Measurements from ENCODE around the gene KMT2D.

KMT2D gene

GRCh38 chr12:49025463-49025862 is 35.1 kb downstream of the KMT2D start:
- Histone ChIP-seq H3K27ac (ENCODE audit: low read depth, low read length) (no peak overlapping the region), H3K4me3 (ENCODE audit: low read depth, low read length) (no peak overlapping the region), H3K36me3 (ENCODE audit: insufficient read depth, low read length) (peaks cover 21% of the 10 kb centered on the region), H3K27me3 (ENCODE audit: insufficient read depth, low read length) (no peaks in the 10 kb centered on the region), H2AFZ (ENCODE audit: low read length, unreplicated experiment) (no peak overlapping the region), H3K79me2 (ENCODE audit: control insufficient read depth, insufficient read depth, low read length, unreplicated experiment) (peaks cover 3% of the 10 kb centered on the region), H3K4me1 (ENCODE audit: control insufficient read depth, insufficient read depth, low read length, unreplicated experiment) (no peaks in the 10 kb centered on the region)

GRCh38 chr12:49024543-49024942 is 36.1 kb downstream of the KMT2D start:
- peaks cover 4% of the 10 kb centered on the region for H3K4me1 ChIP-seq (ENCODE audit: control insufficient read depth, insufficient read depth, low read length, unreplicated experiment)
- no peak overlapping the region for H3K27ac ChIP-seq (ENCODE audit: low read depth, low read length)
- peaks cover 3% of the 10 kb centered on the region for H3K79me2 ChIP-seq (ENCODE audit: control insufficient read depth, insufficient read depth, low read length, unreplicated experiment)
- H3K36me3 ChIP-seq (ENCODE audit: insufficient read depth, low read length), result peaks cover 21% of the 10 kb centered on the region; the same call in 1 of the 2 replicates
- no peak overlapping the region for H2AFZ ChIP-seq (ENCODE audit: low read length, unreplicated experiment)
- no peak overlapping the region for H3K4me3 ChIP-seq (ENCODE audit: low read depth, low read length)
- H3K27me3 ChIP-seq (ENCODE audit: insufficient read depth, low read length), result no peaks in the 10 kb centered on the region

- peaks cover 7% of the 10 kb centered on the region for H3K4me1 ChIP-seq (ENCODE audit: control insufficient read depth, insufficient read depth, low read length, unreplicated experiment)
- peaks cover 3% of the 10 kb centered on the region for H3K79me2 ChIP-seq (ENCODE audit: control insufficient read depth, insufficient read depth, low read length, unreplicated experiment)
- no peak overlapping the region for H3K27ac ChIP-seq (ENCODE audit: low read depth, low read length)
- H3K36me3 ChIP-seq (ENCODE audit: insufficient read depth, low read length), result peaks cover 17% of the 10 kb centered on the region; the same call in 1 of the 2 replicates
- no peaks in the 10 kb centered on the region for H3K27me3 ChIP-seq (ENCODE audit: insufficient read depth, low read length)
- no peak overlapping the region for H3K4me3 ChIP-seq (ENCODE audit: low read depth, low read length)
- H2AFZ ChIP-seq (ENCODE audit: low read length, unreplicated experiment), result no peak overlapping the region
Measured at GRCh38 chr12:49023812-49024211, 36.8 kb downstream of the KMT2D start.

GRCh38 chr12:49022558-49023178 is 37.9 kb downstream of the KMT2D start:
- no peak overlapping the region for H2AFZ ChIP-seq (ENCODE audit: low read length, unreplicated experiment)
- H3K4me1 ChIP-seq (ENCODE audit: control insufficient read depth, insufficient read depth, low read length, unreplicated experiment), result peaks cover 8% of the 10 kb centered on the region
- no peak overlapping the region for H3K27ac ChIP-seq (ENCODE audit: low read depth, low read length)
- H3K79me2 ChIP-seq (ENCODE audit: control insufficient read depth, insufficient read depth, low read length, unreplicated experiment), result peaks cover 8% of the 10 kb centered on the region
- no peak overlapping the region for H3K4me3 ChIP-seq (ENCODE audit: low read depth, low read length)
- no peaks in the 10 kb centered on the region for H3K27me3 ChIP-seq (ENCODE audit: insufficient read depth, low read length)
- peaks cover 15% of the 10 kb centered on the region; the same call in 1 of the 2 replicates for H3K36me3 ChIP-seq (ENCODE audit: insufficient read depth, low read length)

- peaks cover 15% of the 10 kb centered on the region; the same call in 1 of the 2 replicates for H3K36me3 ChIP-seq (ENCODE audit: insufficient read depth, low read length)
- peaks cover 14% of the 10 kb centered on the region for H3K4me1 ChIP-seq (ENCODE audit: control insufficient read depth, insufficient read depth, low read length, unreplicated experiment)
- H3K27me3 ChIP-seq (ENCODE audit: insufficient read depth, low read length), result no peaks in the 10 kb centered on the region
- no peak overlapping the region for H3K27ac ChIP-seq (ENCODE audit: low read depth, low read length)
- H3K4me3 ChIP-seq (ENCODE audit: low read depth, low read length), result no peak overlapping the region
- peaks cover 21% of the 10 kb centered on the region for H3K79me2 ChIP-seq (ENCODE audit: control insufficient read depth, insufficient read depth, low read length, unreplicated experiment)
- no peak overlapping the region for H2AFZ ChIP-seq (ENCODE audit: low read length, unreplicated experiment)
Measured at GRCh38 chr12:49021292-49021915, 39.2 kb downstream of the KMT2D start.

- no peak overlapping the region for H3K27ac ChIP-seq (ENCODE audit: low read depth, low read length)
- no peak overlapping the region for H2AFZ ChIP-seq (ENCODE audit: low read length, unreplicated experiment)
- H3K27me3 ChIP-seq (ENCODE audit: insufficient read depth, low read length), result no peaks in the 10 kb centered on the region
- peaks cover 23% of the 10 kb centered on the region for H3K79me2 ChIP-seq (ENCODE audit: control insufficient read depth, insufficient read depth, low read length, unreplicated experiment)
- H3K36me3 ChIP-seq (ENCODE audit: insufficient read depth, low read length), result peaks cover 11% of the 10 kb centered on the region; the same call in 1 of the 2 replicates
- peaks cover 14% of the 10 kb centered on the region for H3K4me1 ChIP-seq (ENCODE audit: control insufficient read depth, insufficient read depth, low read length, unreplicated experiment)
- H3K4me3 ChIP-seq (ENCODE audit: low read depth, low read length), result no peak overlapping the region
Measured at GRCh38 chr12:49020441-49020840, 40.2 kb downstream of the KMT2D start.

- Histone ChIP-seq H3K4me1 (ENCODE audit: control insufficient read depth, insufficient read depth, low read length, unreplicated experiment) (peaks cover 18% of the 10 kb centered on the region), H3K27ac (ENCODE audit: low read depth, low read length) (peak overlapping the region; percentile 94), H3K4me3 (ENCODE audit: low read depth, low read length) (no peak overlapping the region), H3K79me2 (ENCODE audit: control insufficient read depth, insufficient read depth, low read length, unreplicated experiment) (peaks cover 26% of the 10 kb centered on the region), H2AFZ (ENCODE audit: low read length, unreplicated experiment) (no peak overlapping the region), H3K27me3 (ENCODE audit: insufficient read depth, low read length) (no peaks in the 10 kb centered on the region), H3K36me3 (ENCODE audit: insufficient read depth, low read length) (peaks cover 3% of the 10 kb centered on the region; the same call in 1 of the 2 replicates)
Measured at GRCh38 chr12:49019443-49020324, 40.9 kb downstream of the KMT2D start.

GRCh38 chr12:49019120-49019430 is 41.5 kb downstream of the KMT2D start:
- no peaks in the 10 kb centered on the region for H3K27me3 ChIP-seq (ENCODE audit: insufficient read depth, low read length)
- H3K36me3 ChIP-seq (ENCODE audit: insufficient read depth, low read length), result 0 out of 2 replicates have a peak, but pooled peaks cover 2% of the 10 kb centered on the region
- H3K4me3 ChIP-seq (ENCODE audit: low read depth, low read length), result peak overlapping the region; percentile 88
- H2AFZ ChIP-seq (ENCODE audit: low read length, unreplicated experiment), result peak overlapping the region; percentile 11
- H3K4me1 ChIP-seq (ENCODE audit: control insufficient read depth, insufficient read depth, low read length, unreplicated experiment), result peaks cover 18% of the 10 kb centered on the region
- H3K79me2 ChIP-seq (ENCODE audit: control insufficient read depth, insufficient read depth, low read length, unreplicated experiment), result peaks cover 32% of the 10 kb centered on the region
- H3K27ac ChIP-seq (ENCODE audit: low read depth, low read length), result peak overlapping the region; percentile 94

GRCh38 chr12:49018261-49019119 is 42.1 kb downstream of the KMT2D start, which contains the start of gene PRKAG1:
Gene PRKAG1 (minus strand): TSS chr12:49018776. CDS start chr12:49018740, 36 bp downstream.
- H3K79me2 ChIP-seq (ENCODE audit: control insufficient read depth, insufficient read depth, low read length, unreplicated experiment), result peaks cover 32% of the 10 kb centered on the region

GRCh38 chr12:49017891-49018260 is 42.7 kb downstream of the KMT2D start:
- Histone ChIP-seq H3K79me2 (ENCODE audit: control insufficient read depth, insufficient read depth, low read length, unreplicated experiment) (peaks cover 32% of the 10 kb centered on the region), H2AFZ (ENCODE audit: low read length, unreplicated experiment) (no peak overlapping the region), H3K36me3 (ENCODE audit: insufficient read depth, low read length) (peaks cover 4% of the 10 kb centered on the region; the same call in 1 of the 2 replicates), H3K4me3 (ENCODE audit: low read depth, low read length) (peak overlapping the region; percentile 88), H3K27me3 (ENCODE audit: insufficient read depth, low read length) (no peaks in the 10 kb centered on the region), H3K27ac (ENCODE audit: low read depth, low read length) (peak overlapping the region; percentile 94), H3K4me1 (ENCODE audit: control insufficient read depth, insufficient read depth, low read length, unreplicated experiment) (peaks cover 18% of the 10 kb centered on the region)

More at GRCh38 chr12:49018261-49019119, 42.1 kb downstream of the KMT2D start, which contains the start of gene PRKAG1:
- 0 out of 2 replicates have a peak, but pooled peaks cover 2% of the 10 kb centered on the region for H3K36me3 ChIP-seq (ENCODE audit: insufficient read depth, low read length)
- H2AFZ ChIP-seq (ENCODE audit: low read length, unreplicated experiment), result peak within 1 kb of the TSS; percentile 11
- no peaks in the 10 kb centered on the region for H3K27me3 ChIP-seq (ENCODE audit: insufficient read depth, low read length)
- peak within 1 kb of the TSS; percentile 94 for H3K27ac ChIP-seq (ENCODE audit: low read depth, low read length)
- H3K4me3 ChIP-seq (ENCODE audit: low read depth, low read length), result peak within 1 kb of the TSS; percentile 88
- H3K4me1 ChIP-seq (ENCODE audit: control insufficient read depth, insufficient read depth, low read length, unreplicated experiment), result peaks cover 18% of the 10 kb centered on the region
